ENCODE measurements around the gene HBZ. TPM values are rescaled to one million over a fixed set of nuclear protein-coding genes. Genes with fewer than 3 reads are reported as not detected.
A peak's percentile ranks its signal among the peaks of the same experiment; 100 is the strongest.

The HBZ gene
- total and polyA plus RNA-seq, 2 of the 13 experiments (the other 11 are each of a cell fraction or from before 2014, with no cell fraction given), result 0.21 TPM; not detected in 1

DNA sequence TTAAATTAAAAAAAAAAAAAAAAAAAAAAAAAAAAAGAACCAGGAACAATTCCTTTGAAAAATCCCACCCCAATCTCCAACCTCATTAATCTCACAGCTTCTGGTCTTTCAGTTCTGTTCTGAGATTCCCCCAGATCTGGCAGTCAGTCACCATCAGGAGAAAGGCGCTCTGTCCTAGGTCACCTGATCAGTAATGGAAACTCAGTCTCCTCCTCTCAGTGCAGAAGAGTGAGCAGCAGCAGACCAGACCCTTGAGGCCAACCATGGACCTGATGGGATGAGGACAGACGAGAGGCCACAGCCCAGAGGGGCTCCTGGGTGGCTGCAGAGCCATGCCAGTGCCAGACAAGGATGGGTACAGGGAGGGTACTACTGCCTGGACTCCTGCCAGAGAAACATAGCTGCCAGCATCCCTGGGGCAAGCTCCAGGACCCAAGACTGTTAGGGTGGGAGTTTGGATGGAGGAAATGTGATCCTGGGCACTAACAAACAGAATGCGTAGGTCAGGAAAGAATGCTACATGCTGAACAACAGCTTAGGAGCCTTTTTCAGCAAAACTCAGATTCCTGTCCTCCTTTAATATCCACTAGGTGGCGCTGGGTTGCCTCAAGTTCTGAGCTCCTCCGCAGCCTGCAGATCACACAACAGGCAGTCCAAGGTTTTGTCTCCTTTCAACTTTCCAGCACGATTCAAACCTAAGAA lies 45.7 kb upstream of the HBZ start (continued):
- TF ChIP-seq, protein P1, sequence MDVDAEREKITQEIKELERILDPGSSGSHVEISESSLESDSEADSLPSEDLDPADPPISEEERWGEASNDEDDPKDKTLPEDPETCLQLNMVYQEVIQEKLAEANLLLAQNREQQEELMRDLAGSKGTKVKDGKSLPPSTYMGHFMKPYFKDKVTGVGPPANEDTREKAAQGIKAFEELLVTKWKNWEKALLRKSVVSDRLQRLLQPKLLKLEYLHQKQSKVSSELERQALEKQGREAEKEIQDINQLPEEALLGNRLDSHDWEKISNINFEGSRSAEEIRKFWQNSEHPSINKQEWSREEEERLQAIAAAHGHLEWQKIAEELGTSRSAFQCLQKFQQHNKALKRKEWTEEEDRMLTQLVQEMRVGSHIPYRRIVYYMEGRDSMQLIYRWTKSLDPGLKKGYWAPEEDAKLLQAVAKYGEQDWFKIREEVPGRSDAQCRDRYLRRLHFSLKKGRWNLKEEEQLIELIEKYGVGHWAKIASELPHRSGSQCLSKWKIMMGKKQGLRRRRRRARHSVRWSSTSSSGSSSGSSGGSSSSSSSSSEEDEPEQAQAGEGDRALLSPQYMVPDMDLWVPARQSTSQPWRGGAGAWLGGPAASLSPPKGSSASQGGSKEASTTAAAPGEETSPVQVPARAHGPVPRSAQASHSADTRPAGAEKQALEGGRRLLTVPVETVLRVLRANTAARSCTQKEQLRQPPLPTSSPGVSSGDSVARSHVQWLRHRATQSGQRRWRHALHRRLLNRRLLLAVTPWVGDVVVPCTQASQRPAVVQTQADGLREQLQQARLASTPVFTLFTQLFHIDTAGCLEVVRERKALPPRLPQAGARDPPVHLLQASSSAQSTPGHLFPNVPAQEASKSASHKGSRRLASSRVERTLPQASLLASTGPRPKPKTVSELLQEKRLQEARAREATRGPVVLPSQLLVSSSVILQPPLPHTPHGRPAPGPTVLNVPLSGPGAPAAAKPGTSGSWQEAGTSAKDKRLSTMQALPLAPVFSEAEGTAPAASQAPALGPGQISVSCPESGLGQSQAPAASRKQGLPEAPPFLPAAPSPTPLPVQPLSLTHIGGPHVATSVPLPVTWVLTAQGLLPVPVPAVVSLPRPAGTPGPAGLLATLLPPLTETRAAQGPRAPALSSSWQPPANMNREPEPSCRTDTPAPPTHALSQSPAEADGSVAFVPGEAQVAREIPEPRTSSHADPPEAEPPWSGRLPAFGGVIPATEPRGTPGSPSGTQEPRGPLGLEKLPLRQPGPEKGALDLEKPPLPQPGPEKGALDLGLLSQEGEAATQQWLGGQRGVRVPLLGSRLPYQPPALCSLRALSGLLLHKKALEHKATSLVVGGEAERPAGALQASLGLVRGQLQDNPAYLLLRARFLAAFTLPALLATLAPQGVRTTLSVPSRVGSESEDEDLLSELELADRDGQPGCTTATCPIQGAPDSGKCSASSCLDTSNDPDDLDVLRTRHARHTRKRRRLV (CRISPR knock-in tag; IDR thresholded peaks at IDR 0.05), result no peak
- TF ChIP-seq IRF2 (CRISPR knock-in tag; IDR thresholded peaks at IDR 0.05) (0 out of 2 replicates have a peak, but pooled peaks have one; percentile 48), RXRB (CRISPR knock-in tag; IDR thresholded peaks at IDR 0.05; ENCODE audit: borderline replicate concordance) (peak; percentile 33; the same call in 1 of the 2 replicates), KLF16 (CRISPR knock-in tag; IDR thresholded peaks at IDR 0.05) (0 out of 4 replicates have a peak, but pooled peaks of 1 of the 2 experiments have one; percentile 32), SYNCRIP (IDR thresholded peaks at IDR 0.05; ENCODE audit: insufficient read depth, low read depth, low read length) (no peak), SPEN (CRISPR knock-in tag; IDR thresholded peaks at IDR 0.05; ENCODE audit: low read depth) (no peak), ARID4A (CRISPR knock-in tag; IDR thresholded peaks at IDR 0.05; ENCODE audit: borderline replicate concordance) (peak; percentile 30), ZNF646 (CRISPR knock-in tag; IDR thresholded peaks at IDR 0.05) (no peak)
